HG03442 (cell line): ENCODE data around the gene APC2.

Experiments
- ATAC-seq: cut with Tn5 transposase; IDR thresholded peaks from one replicate; pipeline ENCODE4 v1.9.1; 2021; ENCODE audit warnings: mild to moderate bottlenecking, moderate library complexity; ENCODE audit not compliant: unreplicated experiment

Gene APC2

DNA sequence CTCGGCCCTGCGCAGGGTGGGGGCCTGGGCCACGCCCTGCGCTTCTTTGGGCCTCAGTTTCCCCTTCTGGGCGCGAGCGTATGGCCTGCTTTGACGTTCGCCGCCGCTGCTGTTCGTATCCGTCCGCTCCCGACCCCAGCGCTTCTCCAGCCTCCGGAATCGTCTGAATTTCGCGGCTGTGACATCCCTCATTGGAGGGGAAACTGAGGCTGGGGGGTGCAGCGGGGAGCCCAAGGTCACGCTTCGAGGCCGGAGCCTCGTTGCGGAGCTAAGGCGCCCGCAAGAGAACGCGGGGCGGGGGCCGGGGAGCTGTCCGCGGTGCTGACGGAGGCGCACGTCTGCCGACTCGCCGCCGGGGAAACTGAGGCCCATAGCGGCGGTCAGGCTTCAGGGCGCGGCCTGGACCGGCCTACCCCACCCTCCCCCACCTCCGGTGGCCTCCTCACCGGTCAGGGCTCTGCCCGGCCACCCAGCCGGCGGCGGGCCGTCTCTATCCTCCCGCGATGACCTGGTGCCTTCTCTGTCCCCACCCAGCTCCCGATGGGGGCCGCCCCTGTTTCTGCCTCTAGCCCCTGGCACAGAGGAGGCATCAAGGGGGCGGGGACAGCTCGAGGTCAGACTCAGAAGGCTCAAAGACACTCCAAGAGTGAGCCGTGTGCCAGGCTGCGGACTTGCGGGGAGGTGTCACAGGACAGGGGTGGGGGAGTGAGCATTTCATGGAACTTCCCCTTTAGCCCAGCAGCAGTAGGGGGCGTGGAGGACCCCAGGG, 3.0 kb upstream of the APC2 start:
- ATAC-seq: no peak

- no peak for ATAC-seq
Observed at GRCh38 chr19:1447504-1447903, 2.4 kb upstream of the APC2 start.

- ATAC-seq: no peak
Observed at GRCh38 chr19:1447944-1448343, 2.0 kb upstream of the APC2 start.

DNA sequence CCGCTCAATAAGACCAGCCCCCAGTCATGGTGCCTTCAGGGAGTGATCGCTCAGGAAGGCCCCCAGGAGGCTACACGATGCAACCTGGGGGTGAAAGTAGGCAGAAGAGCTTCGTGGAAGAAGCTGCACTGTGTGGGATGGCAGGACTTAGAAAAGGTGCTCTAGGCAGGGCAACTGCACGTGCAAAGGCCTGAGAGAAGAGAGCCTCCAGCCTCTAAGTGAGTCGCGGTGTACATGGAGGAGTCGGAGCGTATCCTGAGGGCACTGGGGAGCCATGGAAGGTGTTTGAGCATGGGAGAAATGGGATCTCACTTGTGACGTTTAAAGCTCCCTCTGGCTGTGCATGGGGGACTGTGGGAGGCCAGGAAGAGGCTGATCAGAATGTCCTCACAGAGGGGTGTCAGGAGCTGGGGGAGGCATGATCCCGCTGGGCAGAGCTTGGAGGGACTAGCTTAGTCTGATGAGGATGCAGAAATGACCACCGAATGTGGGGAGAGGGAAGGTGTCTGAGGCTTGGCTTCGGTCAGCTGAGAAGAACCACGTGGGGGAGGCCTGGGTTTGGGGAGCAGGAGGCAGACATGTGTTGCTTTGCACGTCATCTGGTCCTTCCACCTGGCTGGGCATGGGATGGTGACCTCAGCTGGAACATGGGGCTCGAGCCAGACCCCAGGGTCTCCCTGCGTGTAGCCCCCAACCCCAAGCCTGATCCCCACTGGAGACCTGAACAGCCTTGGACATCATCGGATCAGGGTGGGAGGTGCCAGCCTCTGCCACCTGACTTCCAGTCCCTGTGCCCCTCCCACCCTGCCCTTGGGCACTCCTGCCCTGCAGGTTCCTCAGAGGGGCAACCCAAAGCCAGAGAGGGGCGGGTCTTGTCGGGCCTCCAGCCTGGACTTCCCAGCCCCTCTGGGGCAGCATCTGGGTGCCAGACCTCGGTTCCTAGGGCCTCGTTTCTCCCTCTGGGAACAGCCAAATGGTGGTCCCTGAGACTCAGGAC, 1.1 kb downstream of the APC2 start:
- no peak for ATAC-seq

- ATAC-seq: no peak
Observed at GRCh38 chr19:1451916-1452801, 2.2 kb downstream of the APC2 start.

GRCh38 chr19:1452802-1453524, 3.0 kb downstream of the APC2 start:
- ATAC-seq: no peak

DNA sequence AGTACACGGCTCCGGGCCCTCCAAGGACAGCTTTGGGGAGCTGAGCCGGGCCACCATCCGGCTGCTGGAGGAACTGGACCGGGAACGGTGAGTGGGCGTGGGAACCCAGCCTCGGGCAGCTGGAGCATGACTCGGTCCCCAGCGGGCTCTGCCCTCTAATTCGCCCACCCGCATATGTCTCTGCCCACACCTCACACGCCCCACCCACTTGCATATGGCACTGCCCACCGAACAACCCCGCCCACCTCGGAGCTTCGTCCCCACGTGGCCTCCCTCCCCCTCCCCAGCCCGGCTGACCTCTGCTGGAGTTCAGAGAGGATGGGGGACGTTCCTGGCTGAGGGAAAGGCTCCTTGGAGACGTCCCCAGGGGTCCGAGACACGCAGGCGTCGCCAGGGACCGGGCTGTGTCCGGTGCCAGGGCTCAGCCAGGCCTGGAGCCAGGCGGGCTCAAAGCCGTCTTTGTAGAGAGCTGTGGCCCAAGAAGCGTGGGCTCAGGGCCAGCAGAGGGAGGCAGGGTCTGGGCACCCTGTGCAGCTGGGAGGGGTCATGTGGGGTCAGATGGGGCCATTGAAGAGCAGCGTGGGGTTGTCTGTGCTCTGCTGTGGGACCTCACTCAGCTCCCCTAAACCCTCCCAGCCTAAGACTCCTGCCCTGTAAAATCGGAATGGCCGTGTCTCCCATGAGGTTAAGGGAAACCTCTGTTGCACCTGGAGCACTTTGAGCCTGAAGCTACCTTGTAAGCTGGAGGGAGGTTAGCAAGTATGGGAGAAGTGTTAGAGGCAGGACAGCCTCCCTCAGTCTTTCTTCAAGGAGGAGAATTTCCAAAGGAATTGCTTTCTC, 3.8 kb downstream of the APC2 start:
- no peak for ATAC-seq

GRCh38 chr19:1455002-1455335, 5.0 kb downstream of the APC2 start:
- ATAC-seq: no peak

DNA sequence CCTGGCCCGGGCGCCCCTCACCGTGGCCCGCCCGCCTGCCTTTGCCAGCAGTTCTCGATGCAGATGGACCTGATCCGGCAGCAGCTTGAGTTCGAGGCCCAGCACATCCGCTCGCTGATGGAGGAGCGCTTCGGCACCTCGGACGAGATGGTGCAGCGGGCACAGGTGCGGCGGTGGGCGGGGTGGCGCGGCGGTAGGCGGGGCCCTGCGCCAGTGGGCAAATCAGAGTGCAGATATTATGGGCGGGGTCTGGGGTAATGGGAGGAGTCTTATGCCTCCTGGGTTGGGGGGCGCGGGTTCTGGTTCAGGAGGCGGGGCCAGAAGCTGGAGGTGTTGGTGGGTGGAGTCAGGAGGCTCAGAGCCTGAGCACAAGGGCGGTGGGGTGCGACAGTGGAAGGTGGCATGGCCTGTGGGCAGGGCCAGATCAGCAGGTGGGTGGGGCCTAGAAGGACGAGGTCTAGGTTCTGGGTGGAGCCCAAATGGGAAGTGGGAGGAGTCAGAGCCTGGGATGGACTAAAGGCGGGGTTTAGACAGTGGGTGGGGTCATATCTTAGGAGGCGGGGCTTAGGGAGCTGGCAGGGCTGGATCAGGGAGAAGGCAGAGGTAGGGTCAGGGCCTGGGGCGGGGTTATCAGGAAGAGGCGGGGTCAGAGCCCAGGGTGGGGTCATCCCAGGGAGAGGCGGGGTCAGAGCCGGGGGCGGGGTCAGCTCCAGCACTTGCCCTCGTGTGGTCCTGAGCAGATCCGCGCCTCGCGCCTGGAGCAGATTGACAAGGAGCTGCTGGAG, 5.6 kb downstream of the APC2 start:
- no peak for ATAC-seq

DNA sequence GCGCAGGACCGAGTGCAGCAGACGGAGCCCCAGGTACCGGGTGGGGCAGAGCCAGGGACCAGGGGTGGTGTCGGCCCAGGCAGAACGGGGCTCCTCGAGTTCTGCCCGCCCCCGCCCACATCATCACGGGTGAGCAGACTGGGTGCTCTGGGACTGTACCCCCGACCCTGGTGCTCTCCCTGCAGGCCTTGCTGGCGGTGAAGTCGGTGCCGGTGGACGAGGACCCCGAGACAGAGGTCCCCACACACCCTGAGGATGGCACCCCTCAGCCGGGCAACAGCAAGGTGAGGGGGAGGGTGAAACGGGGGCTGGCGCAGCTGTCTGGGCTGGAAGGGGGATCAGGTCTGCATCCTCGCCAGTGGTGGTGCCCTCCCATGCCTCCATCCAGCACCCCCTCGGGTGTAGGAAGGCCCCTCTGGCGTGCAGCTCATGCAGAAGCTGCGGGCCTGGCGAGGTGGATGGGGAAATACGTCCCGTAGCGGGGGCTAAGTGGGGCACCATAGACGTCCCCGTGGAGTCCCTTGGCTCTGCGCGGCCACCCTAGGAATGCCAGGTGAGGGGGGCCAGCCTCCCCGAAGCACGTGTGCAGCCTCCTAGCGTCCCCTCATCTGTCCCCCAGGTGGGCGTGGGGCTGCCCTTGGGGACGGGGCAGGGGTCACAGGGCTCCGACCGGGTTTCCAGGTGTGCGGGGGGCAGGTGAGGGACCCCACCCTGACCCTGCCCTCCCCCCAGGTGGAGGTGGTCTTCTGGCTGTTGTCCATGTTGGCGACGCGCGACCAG, 6.4 kb downstream of the APC2 start:
- ATAC-seq: no peak

DNA sequence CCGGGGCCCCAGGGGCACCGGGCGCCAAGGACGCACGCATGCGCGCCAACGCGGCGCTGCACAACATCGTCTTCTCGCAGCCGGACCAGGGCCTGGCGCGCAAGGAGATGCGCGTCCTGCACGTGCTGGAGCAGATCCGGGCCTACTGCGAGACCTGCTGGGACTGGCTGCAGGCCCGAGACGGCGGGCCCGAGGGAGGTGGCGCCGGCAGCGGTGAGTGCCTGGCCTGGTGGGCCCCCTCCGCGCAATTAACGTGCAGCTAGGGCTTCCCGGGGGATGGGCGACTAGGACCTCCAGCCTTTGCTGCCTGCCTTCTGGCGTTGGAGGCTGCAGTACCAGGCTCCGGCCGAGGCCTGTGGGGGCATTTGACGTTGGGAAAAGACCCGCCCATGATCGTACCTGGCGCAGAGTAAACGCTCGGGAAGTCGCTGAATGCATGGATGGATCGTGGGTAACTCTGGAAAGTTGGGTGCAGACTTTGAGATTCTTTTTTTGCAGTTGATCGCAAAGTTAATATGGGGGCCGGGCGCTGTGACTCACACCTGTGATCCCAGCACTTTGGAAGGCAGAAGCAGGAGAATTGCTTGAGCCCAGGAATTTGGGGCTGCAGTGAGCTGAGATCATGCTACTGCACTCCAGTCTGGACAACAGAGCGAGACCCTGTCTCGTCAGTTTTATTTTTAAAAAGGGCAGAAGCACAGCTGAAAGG, 7.3 kb downstream of the APC2 start:
- ATAC-seq: no peak

GRCh38 chr19:1457892-1458291, 8.0 kb downstream of the APC2 start:
- ATAC-seq: no peak

GRCh38 chr19:1459479-1459878, 9.6 kb downstream of the APC2 start:
- no peak for ATAC-seq

- ATAC-seq: no peak
Observed at GRCh38 chr19:1460033-1460995, 10.4 kb downstream of the APC2 start.

DNA sequence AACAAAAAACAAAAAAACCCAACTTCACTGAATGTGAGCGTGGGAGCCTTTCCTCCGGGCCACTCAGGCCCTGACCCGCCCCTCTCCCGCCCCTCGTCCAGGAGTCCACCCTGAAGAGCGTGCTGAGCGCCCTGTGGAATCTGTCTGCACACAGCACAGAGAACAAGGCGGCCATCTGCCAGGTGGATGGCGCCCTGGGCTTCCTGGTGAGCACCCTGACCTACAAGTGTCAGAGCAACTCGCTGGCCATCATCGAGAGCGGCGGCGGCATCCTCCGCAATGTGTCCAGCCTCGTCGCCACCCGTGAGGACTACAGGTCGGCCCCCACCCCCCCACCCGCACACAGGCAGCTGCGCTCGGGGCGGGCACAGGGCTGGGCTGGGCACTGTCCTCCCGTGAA, 11.9 kb downstream of the APC2 start:
- no peak for ATAC-seq
